Colonic mucosa (tissue), 4 donors: ENCODE data around the gene ALLC. TPM values are rescaled to one million over a fixed set of nuclear protein-coding genes. Genes with fewer than 3 reads are reported as not detected.

Experiments
- DNase-seq: peaks from one replicate; pipeline ENCODE4 v3.0.0-alpha.2; 2020
- H3K27ac ChIP-seq: fragments of 200-600 bp; one replicate; pipeline ENCODE4 v1.8.0; 2021
- H3K27me3 ChIP-seq: fragments of 200-600 bp; one replicate; pipeline ENCODE4 v1.8.0; 2021
- H3K36me3 ChIP-seq: fragments of 200-600 bp; one replicate; pipeline ENCODE4 v1.8.0; 2021
- H3K4me1 ChIP-seq: fragments of 200-600 bp; one replicate; pipeline ENCODE4 v1.8.0; 2021; ENCODE audit warnings: mild to moderate bottlenecking
- H3K4me3 ChIP-seq: fragments of 200-600 bp; one replicate; pipeline ENCODE4 v1.8.0; 2021
- H3K9ac ChIP-seq, 2 donors: one replicate each; pipeline ENCODE4 v1.7.0; 2013; ENCODE audit warnings: control low read depth in 2 of 2, low read depth in 2 of 2, low read length in 2 of 2
- H3K9me3 ChIP-seq: fragments of 200-600 bp; one replicate; pipeline ENCODE4 v1.8.0; 2021
- intact Hi-C: fragments of 100-400 bp; cut with DNase I; formaldehyde crosslinking; loops from one replicate; pipeline ENCODE4 v1.14.1; 2022
- total RNA-seq, 2 donors: library from RNA; stranded (reverse); fragmentation: NEBNext Ultra II Directional in 1 of 2; extraction: Animal tissue kit (Norgen Biotek cat#: 25700) in 1 of 2; gene quantifications; one replicate each; pipeline ENCODE4 v1.2.1, GENCODE V29; 2021
- TF ChIP-seq, protein P1 (sequence below): fragments of 200-600 bp; IDR thresholded peaks from one replicate; pipeline ENCODE4 v1.8.0; 2022; ENCODE audit warnings: antibody characterized with exemption, mild to moderate bottlenecking
- donor health status: healthy.
- donor health status: DM: no; HTN: no; CAD: no.
- donor health status: DM: no; HTN: no; CAD: no.

ALLC gene
- total RNA-seq, 2 donors from 2014 or later = not detected

- H3K27ac ChIP-seq = no peak overlapping the region
- no peak for DNase-seq
- TF ChIP-seq, protein P1, sequence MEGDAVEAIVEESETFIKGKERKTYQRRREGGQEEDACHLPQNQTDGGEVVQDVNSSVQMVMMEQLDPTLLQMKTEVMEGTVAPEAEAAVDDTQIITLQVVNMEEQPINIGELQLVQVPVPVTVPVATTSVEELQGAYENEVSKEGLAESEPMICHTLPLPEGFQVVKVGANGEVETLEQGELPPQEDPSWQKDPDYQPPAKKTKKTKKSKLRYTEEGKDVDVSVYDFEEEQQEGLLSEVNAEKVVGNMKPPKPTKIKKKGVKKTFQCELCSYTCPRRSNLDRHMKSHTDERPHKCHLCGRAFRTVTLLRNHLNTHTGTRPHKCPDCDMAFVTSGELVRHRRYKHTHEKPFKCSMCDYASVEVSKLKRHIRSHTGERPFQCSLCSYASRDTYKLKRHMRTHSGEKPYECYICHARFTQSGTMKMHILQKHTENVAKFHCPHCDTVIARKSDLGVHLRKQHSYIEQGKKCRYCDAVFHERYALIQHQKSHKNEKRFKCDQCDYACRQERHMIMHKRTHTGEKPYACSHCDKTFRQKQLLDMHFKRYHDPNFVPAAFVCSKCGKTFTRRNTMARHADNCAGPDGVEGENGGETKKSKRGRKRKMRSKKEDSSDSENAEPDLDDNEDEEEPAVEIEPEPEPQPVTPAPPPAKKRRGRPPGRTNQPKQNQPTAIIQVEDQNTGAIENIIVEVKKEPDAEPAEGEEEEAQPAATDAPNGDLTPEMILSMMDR = no peak
- H3K9ac ChIP-seq = no peak overlapping the region
- H3K4me1 ChIP-seq = no peaks in the 10 kb centered on the region
- H3K27me3 ChIP-seq = no peaks in the 10 kb centered on the region
- H3K4me3 ChIP-seq = no peak overlapping the region
- intact Hi-C loops = no loop called here
- no peaks in the 10 kb centered on the region for H3K9me3 ChIP-seq
- H3K36me3 ChIP-seq = no peaks in the 10 kb centered on the region
Measured at GRCh38 chr2:3662239-3662638, 4.2 kb downstream of the ALLC start.

DNA sequence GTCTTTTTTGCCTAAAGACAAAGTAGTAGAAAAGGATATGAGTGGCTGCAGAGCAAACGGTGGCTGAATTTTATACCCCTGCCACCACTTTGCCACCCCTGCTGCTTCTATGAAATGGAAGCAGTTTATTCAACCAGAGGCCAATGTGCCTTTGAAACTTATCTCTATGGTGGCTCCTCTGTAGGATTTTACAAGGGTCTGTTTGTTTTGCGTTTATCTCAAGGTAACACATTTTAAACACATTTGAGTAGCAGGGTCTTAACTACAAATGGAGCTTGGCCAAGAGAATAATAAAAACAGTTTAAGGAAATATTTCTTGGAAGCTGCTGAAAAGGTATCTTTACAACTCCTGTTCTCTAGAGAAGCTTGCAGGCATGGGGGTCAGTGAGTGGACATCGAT, 6.1 kb downstream of the ALLC start:
- TF ChIP-seq, protein P1 = no peak
- Histone ChIP-seq H3K4me3 (no peak overlapping the region), H3K4me1 (no peaks in the 10 kb centered on the region), H3K27ac (no peak overlapping the region), H3K27me3 (no peaks in the 10 kb centered on the region), H3K9ac (no peak overlapping the region), H3K9me3 (no peaks in the 10 kb centered on the region), H3K36me3 (no peaks in the 10 kb centered on the region)
- intact Hi-C loops = no loop called here
- no peak for DNase-seq

DNA sequence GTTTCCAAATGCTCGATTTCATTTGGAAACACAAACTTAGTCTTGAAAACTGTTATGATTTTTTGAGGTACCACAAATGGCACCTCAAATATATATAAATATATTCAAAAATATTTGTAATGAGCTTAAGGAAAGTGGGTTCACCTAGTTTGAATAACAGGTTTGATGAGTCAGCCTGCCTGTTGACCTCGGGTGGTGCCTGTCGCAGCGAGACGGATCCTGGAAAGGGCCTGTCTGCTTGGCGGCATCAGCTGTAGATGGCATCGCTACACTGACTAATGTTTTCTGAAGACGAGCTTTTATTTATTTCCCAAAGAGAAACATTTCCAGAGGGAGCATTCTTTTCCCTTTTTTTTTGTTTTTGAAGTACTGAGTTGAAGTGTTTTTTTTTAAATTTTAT, 6.9 kb downstream of the ALLC start:
- Histone ChIP-seq H3K9me3 (no peaks in the 10 kb centered on the region), H3K9ac (no peak overlapping the region), H3K4me1 (no peaks in the 10 kb centered on the region), H3K4me3 (no peak overlapping the region), H3K36me3 (no peaks in the 10 kb centered on the region), H3K27me3 (no peaks in the 10 kb centered on the region), H3K27ac (no peak overlapping the region)
- TF ChIP-seq, protein P1 = no peak
- DNase-seq = no peak
- intact Hi-C loops = no loop called here

DNA sequence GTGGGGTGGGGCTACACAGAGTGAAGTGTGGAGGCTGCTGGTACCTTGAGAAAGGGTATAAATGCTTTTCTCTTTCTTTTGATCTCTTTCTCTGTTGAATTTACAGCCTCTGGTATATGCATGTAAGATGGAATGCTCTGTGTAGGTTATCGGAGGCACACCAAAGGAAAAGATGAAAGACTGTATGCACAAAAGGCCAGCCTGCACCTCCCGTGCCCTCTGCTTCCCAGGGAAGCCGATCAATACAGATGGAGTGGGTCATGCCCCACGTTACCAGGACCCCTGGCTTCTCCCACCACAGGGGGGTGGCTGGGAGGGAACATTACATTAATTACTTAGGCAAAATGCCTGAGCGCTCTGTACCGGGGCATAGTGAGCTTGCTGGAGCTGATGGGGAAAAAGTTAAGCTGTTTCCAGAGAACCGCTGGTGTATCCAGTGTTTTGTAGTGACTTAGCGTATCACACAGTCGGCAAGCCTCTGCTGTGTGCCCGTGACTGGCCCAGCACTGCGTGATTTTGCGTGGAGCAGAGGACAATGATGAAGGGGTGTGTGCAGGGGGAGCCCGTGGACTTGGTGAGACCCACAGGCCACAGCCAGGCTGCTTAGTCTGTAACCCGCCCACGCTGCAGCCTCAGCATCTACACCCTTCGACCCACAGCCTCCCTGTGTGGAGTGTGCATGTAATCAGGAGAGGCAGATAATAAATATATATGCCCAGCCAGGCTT, 8.0 kb downstream of the ALLC start:
- DNase-seq = no peak
- TF ChIP-seq, protein P1 = no peak
- no peaks in the 10 kb centered on the region for H3K9me3 ChIP-seq
- H3K27me3 ChIP-seq = no peaks in the 10 kb centered on the region
- H3K4me1 ChIP-seq = no peaks in the 10 kb centered on the region
- no peak overlapping the region for H3K4me3 ChIP-seq
- H3K9ac ChIP-seq = no peak overlapping the region
- intact Hi-C loops = no loop called here
- H3K36me3 ChIP-seq = no peaks in the 10 kb centered on the region
- no peak overlapping the region for H3K27ac ChIP-seq

- Histone ChIP-seq H3K9me3 (no peaks in the 10 kb centered on the region), H3K27me3 (no peaks in the 10 kb centered on the region), H3K4me3 (no peak overlapping the region), H3K27ac (no peak overlapping the region), H3K36me3 (no peaks in the 10 kb centered on the region), H3K9ac (no peak overlapping the region), H3K4me1 (no peaks in the 10 kb centered on the region)
- DNase-seq = peak; percentile 4
- TF ChIP-seq, protein P1 = no peak
- intact Hi-C loops = no loop called here
Measured at GRCh38 chr2:3666613-3666975, 8.6 kb downstream of the ALLC start.
